Esophagus muscularis mucosa (tissue), 4 donors: ENCODE data around the gene CCN5. TPM values are rescaled to one million over a fixed set of nuclear protein-coding genes. Genes with fewer than 3 reads are reported as not detected.

Experiments
- DNase-seq: peaks from one replicate; pipeline ENCODE4 v3.0.0-alpha.2; 2017; ENCODE audit errors: extremely low spot score
- H3K27ac ChIP-seq, 4 donors: fragments of 200-600 bp; sonication (generic); replicated peaks in 1 of 4; 1 replicate in 3 of 4; 2 replicates in 1 of 4; pipeline ENCODE4 v1.5.1; 2016 to 2019; ENCODE audit warnings: mild to moderate bottlenecking in 1 of 4
- H3K27me3 ChIP-seq, 4 donors: fragments of 200-600 bp; sonication (generic); one replicate each; pipeline versions ENCODE4 v1.5.1 to v1.6.0; 2016 to 2019
- H3K36me3 ChIP-seq, 4 donors: fragments of 200-600 bp; sonication (generic); one replicate each; pipeline ENCODE4 v1.5.1; 2016 to 2019
- H3K4me1 ChIP-seq, 4 donors: fragments of 200-600 bp; sonication (generic); one replicate each; pipeline ENCODE4 v1.5.1; 2016 to 2019
- H3K4me3 ChIP-seq, 4 donors: fragments of 200-600 bp; sonication (generic); 1 replicate in 2 of 4; 2 replicates in 2 of 4; pipeline ENCODE4 v1.5.1; 2016 to 2019; ENCODE audit warnings: mild to moderate bottlenecking in 4 of 4, moderate library complexity in 1 of 4
- H3K9me3 ChIP-seq, 4 donors: fragments of 200-600 bp; sonication (generic); 1 replicate in 3 of 4; 2 replicates in 1 of 4; pipeline ENCODE4 v1.5.1; 2016 to 2019
- CTCF ChIP-seq, 3 experiments: fragments of 200-600 bp in 2 of 3; fragments of 450-650 bp in 1 of 3; sonication (generic) in 2 of 3; IDR thresholded peaks; one replicate each; pipeline ENCODE4 v1.5.1; 2017 to 2019; ENCODE audit warnings: antibody characterized with exemption in 3 of 3, mild to moderate bottlenecking in 2 of 3, moderate library complexity in 1 of 3
- EP300 ChIP-seq: sonication (generic); formaldehyde crosslinking; IDR thresholded peaks from one replicate; pipeline ENCODE4 v1.6.1; 2017; ENCODE audit warnings: antibody characterized with exemption
- POLR2A ChIP-seq: fragments of 450-650 bp; IDR thresholded peaks from one replicate; pipeline ENCODE4 v1.6.1; 2017; ENCODE audit warnings: antibody characterized with exemption, moderate library complexity, mild to moderate bottlenecking, low read depth
- POLR2AphosphoS5 ChIP-seq, 2 donors: sonication (generic); formaldehyde crosslinking; IDR thresholded peaks; one replicate each; pipeline ENCODE4 v1.6.1; 2017; ENCODE audit warnings: antibody characterized with exemption in 2 of 2
- WGBS: methylation state at CpG from one replicate; pipeline ENCODE4 v1.1.5; 2018; 5-methylcytosine and 5-hydroxymethylcytosine counted together
- intact Hi-C: fragments of 100-400 bp; cut with DNase I; formaldehyde crosslinking; loops from one replicate; pipeline ENCODE4 v1.15.1; 2023
- total RNA-seq, 4 donors: library from RNA; depleted of rRNA; stranded (reverse); fragments of >200 nt; gene quantifications; one replicate each; pipeline versions ENCODE4 v1.1.0 to v1.2.1, GENCODE V29; 2016

CCN5 gene
- total RNA-seq, 4 donors from 2014 or later = 350 to 833 (median 456) TPM

GRCh38 chr20:44773070-44773829 is 58.1 kb downstream of the CCN5 start:
- no peaks in the 10 kb centered on the region for H3K9me3 ChIP-seq
- 65% methylated on average over 9 of the region's 10 CpGs for WGBS
- H3K27ac ChIP-seq = no peak overlapping the region
- H3K36me3 ChIP-seq = no peaks in the 10 kb centered on the region
- intact Hi-C loops = no loop called here
- TF ChIP-seq EP300 = no peak
- TF ChIP-seq POLR2AphosphoS5 (IDR thresholded peaks at IDR 0.05) = no peak
- no peak for TF ChIP-seq POLR2A
- H3K4me1 ChIP-seq = no peaks in the 10 kb centered on the region
- H3K4me3 ChIP-seq = no peak overlapping the region
- H3K27me3 ChIP-seq = peaks cover 0 to 69% (median 0%) of the 10 kb centered on the region in 4 donors
- no peak for DNase-seq

GRCh38 chr20:44776980-44777379 is 61.8 kb downstream of the CCN5 start:
- intact Hi-C loops = no loop called here
- Histone ChIP-seq H3K27me3 (peaks cover 0 to 40% (median 0%) of the 10 kb centered on the region in 4 donors), H3K4me3 (no peak overlapping the region), H3K4me1 (no peaks in the 10 kb centered on the region), H3K27ac (no peak overlapping the region), H3K36me3 (no peaks in the 10 kb centered on the region), H3K9me3 (no peaks in the 10 kb centered on the region)
- no peak for DNase-seq
- 15% methylated on average over 7 of the region's 7 CpGs for WGBS
- TF ChIP-seq CTCF (IDR thresholded peaks at IDR 0.05) (no peak), POLR2A (no peak), POLR2AphosphoS5 (IDR thresholded peaks at IDR 0.05) (no peak), EP300 (no peak)

Other genes starting within 250 kb of the CCN5 start
- gene TTPAL, start 239.5 kb upstream of the CCN5 start, total RNA-seq = 10 to 100 TPM in 3 of 4 donors, 1 to 10 TPM in 1; 9.6 to 18.2 (median 13.0) TPM
- gene SERINC3, start 193.3 kb upstream of the CCN5 start, total RNA-seq = 100 to 1,000 TPM; 121 to 175 (median 138) TPM
- 100 to 1,000 TPM; 305 to 398 (median 357) TPM for gene PKIG, start 132.8 kb upstream of the CCN5 start, total RNA-seq
- 10 to 100 TPM in 3 of 4 donors, 1 to 10 TPM in 1; 9.6 to 18.4 (median 13.4) TPM for gene ADA, start 63.7 kb upstream of the CCN5 start, total RNA-seq
- gene KCNK15, start 30.5 kb downstream of the CCN5 start, total RNA-seq = 1 to 10 TPM; 3.6 to 5.6 (median 5.0) TPM
- 1 to 10 TPM; 1.2 to 2.6 (median 1.9) TPM for gene RIMS4, start 95.2 kb downstream of the CCN5 start, total RNA-seq
- 100 to 1,000 TPM; 121 to 140 (median 130) TPM for gene YWHAB, start 170.3 kb downstream of the CCN5 start, total RNA-seq
- 1 to 10 TPM; 2.0 to 5.9 (median 2.9) TPM for gene PABPC1L, start 194.7 kb downstream of the CCN5 start, total RNA-seq
- 10 to 100 TPM in 3 of 4 donors, 1 to 10 TPM in 1; 5.8 to 14.8 (median 13.9) TPM for gene TOMM34, start 245.0 kb downstream of the CCN5 start, total RNA-seq